PC-9 (cell line): ENCODE data around the gene KCNH8. TPM values are rescaled to one million over a fixed set of nuclear protein-coding genes. Genes with fewer than 3 reads are reported as not detected.
A peak's percentile ranks its signal among the peaks of the same experiment; 100 is the strongest.

Experiments used
- BruUV-seq: library from RNA; stranded (reverse); fragments of 400-500 nt; replicated peaks from 2 replicates; lab custom pipeline; 2021; lab: Mats Ljungman, UMichigan
- CTCF ChIA-PET: fragments of 300-600 bp; sonication (Branson Sonifier 250); formaldehyde crosslinking; loops from one replicate; lab custom pipeline; 2022; ENCODE audit warnings: antibody characterized with exemption; lab: Charles Lee
- POLR2A ChIA-PET: fragments of 300-600 bp; sonication (Branson Sonifier 250); formaldehyde crosslinking; loops from one replicate; lab custom pipeline; 2022; ENCODE audit warnings: antibody characterized with exemption; ENCODE audit not compliant: unreplicated experiment; lab: Charles Lee
- DNase-seq, 2 experiments: peaks; one replicate each; pipeline versions ENCODE4 v3.0.0 to v3.0.0-alpha.2; 2015 to 2022; ENCODE audit warnings: mixed read lengths in 1 of 2
- H2AFZ ChIP-seq: fragments of 200-600 bp; sonication (generic); 2 replicates; pipeline ENCODE4 v1.8.1; 2017; ENCODE audit warnings: antibody characterized with exemption
- H3F3A ChIP-seq: fragments of 200-600 bp; sonication (generic); 2 replicates; pipeline ENCODE4 v1.8.1; 2017; ENCODE audit warnings: antibody characterized with exemption, mild to moderate bottlenecking, low read depth; ENCODE audit not compliant: insufficient read depth
- H3K27ac ChIP-seq: fragments of 200-600 bp; sonication (generic); 2 replicates; pipeline ENCODE4 v1.6.1; 2016; ENCODE audit warnings: mixed run types
- H3K27me3 ChIP-seq: fragments of 200-600 bp; sonication (generic); 2 replicates; pipeline ENCODE4 v1.6.1; 2016; ENCODE audit warnings: low read depth, mixed run types; ENCODE audit not compliant: insufficient read depth
- H3K36me3 ChIP-seq: fragments of 200-600 bp; sonication (generic); 2 replicates; pipeline ENCODE4 v1.6.1; 2016; ENCODE audit warnings: low read depth, mixed run types
- H3K4me1 ChIP-seq: fragments of 200-600 bp; sonication (generic); replicated peaks from 2 replicates; pipeline ENCODE4 v1.6.1; 2016; ENCODE audit warnings: mixed run types; ENCODE audit not compliant: insufficient read depth
- H3K4me2 ChIP-seq: fragments of 200-600 bp; sonication (generic); 2 replicates; pipeline ENCODE4 v1.6.1; 2017; ENCODE audit warnings: mixed run types
- H3K4me3 ChIP-seq: fragments of 200-600 bp; sonication (generic); 2 replicates; pipeline ENCODE4 v1.6.1; 2016; ENCODE audit warnings: mixed run types
- H3K79me2 ChIP-seq: fragments of 200-600 bp; sonication (generic); 2 replicates; pipeline ENCODE4 v1.6.1; 2017; ENCODE audit warnings: low read depth, mixed run types
- H3K9me2 ChIP-seq: fragments of 200-600 bp; sonication (generic); 2 replicates; pipeline ENCODE4 v1.8.1; 2017; ENCODE audit warnings: mild to moderate bottlenecking; ENCODE audit not compliant: insufficient read depth
- H3K9me3 ChIP-seq: fragments of 200-600 bp; sonication (generic); 2 replicates; pipeline ENCODE4 v1.8.1; 2016; ENCODE audit warnings: low read depth; ENCODE audit not compliant: insufficient read depth
- H4K20me1 ChIP-seq: fragments of 200-600 bp; sonication (generic); 2 replicates; pipeline ENCODE4 v1.8.1; 2017; ENCODE audit not compliant: insufficient read depth
- CTCF ChIP-seq: fragments of 200-600 bp; sonication (generic); conservative IDR thresholded peaks from 2 replicates; pipeline ENCODE4 v1.6.1; 2017; ENCODE audit warnings: mixed run types, antibody characterized with exemption, mild to moderate bottlenecking, moderate library complexity
- EZH2 ChIP-seq: fragments of 200-600 bp; sonication (generic); IDR thresholded peaks from 2 replicates; pipeline ENCODE4 v1.8.0; 2017; ENCODE audit warnings: antibody characterized with exemption, low read depth
- intact Hi-C: fragments of 100-400 bp; cut with micrococcal nuclease; formaldehyde crosslinking; loops from one replicate; pipeline ENCODE4 v1.10.0; 2022; ENCODE audit not compliant: unreplicated experiment
- total RNA-seq: library from RNA; stranded (reverse); gene quantifications from 2 replicates; pipeline ENCODE4 v1.2.3, GENCODE V29; 2021

The KCNH8 gene
- total RNA-seq, 1 experiment from 2014 or later, result 0.63 TPM

- H3K36me3 ChIP-seq, result no peaks in the 10 kb centered on the region
- H3K9me2 ChIP-seq, result no peaks in the 10 kb centered on the region
- no peaks in the 10 kb centered on the region for H4K20me1 ChIP-seq
- H2AFZ ChIP-seq, result no peak overlapping the region
- no peak overlapping the region for H3K4me2 ChIP-seq
- no peak for DNase-seq
- POLR2A ChIA-PET, result no interaction called here
- no peak overlapping the region for H3K27ac ChIP-seq
- no peaks in the 10 kb centered on the region for H3K27me3 ChIP-seq
- H3K4me3 ChIP-seq, result no peak overlapping the region
- no TSS peak for BruUV-seq
- 0 out of 2 replicates have a peak, but pooled peaks cover 6% of the 10 kb centered on the region for H3F3A ChIP-seq
- no peak for TF ChIP-seq EZH2
- TF ChIP-seq CTCF, result no peak
- CTCF ChIA-PET, result no interaction called here
- no peaks in the 10 kb centered on the region for H3K9me3 ChIP-seq
- H3K4me1 ChIP-seq, result 0 out of 2 replicates have a peak, but pooled peaks cover 5% of the 10 kb centered on the region
- intact Hi-C loops, result loop anchor here (10.0 kb wide), 1 partner anchor 736 kb away; no protein-coding TSS in a partner anchor
- H3K79me2 ChIP-seq, result no peaks in the 10 kb centered on the region
These were observed 420 bp downstream of the KCNH8 start for GRCh38 chr3:19148768-19149091.

GRCh38 chr3:19149368-19149767, 1.1 kb downstream of the KCNH8 start:
- no TSS peak for BruUV-seq
- no peaks in the 10 kb centered on the region for H3K36me3 ChIP-seq
- no peaks in the 10 kb centered on the region for H4K20me1 ChIP-seq
- H3K9me3 ChIP-seq, result no peaks in the 10 kb centered on the region
- H3K27me3 ChIP-seq, result no peaks in the 10 kb centered on the region
- no peak overlapping the region for H3K4me2 ChIP-seq
- CTCF ChIA-PET, result no interaction called here
- H3K9me2 ChIP-seq, result no peaks in the 10 kb centered on the region
- no peak overlapping the region for H3K27ac ChIP-seq
- TF ChIP-seq CTCF (no peak), EZH2 (no peak)
- H3K4me1 ChIP-seq, result 0 out of 2 replicates have a peak, but pooled peaks cover 5% of the 10 kb centered on the region
- DNase-seq, result peak in 1 of 2 experiments; percentile 5
- H2AFZ ChIP-seq, result no peak overlapping the region
- POLR2A ChIA-PET, result interaction anchor here (0.6 kb wide), 1 partner anchor 29 kb away, joined by 8 read pairs; no protein-coding TSS in a partner anchor
- intact Hi-C loops, result loop anchor here (10.0 kb wide), 1 partner anchor 735 kb away; no protein-coding TSS in a partner anchor
- H3K79me2 ChIP-seq, result no peaks in the 10 kb centered on the region
- 0 out of 2 replicates have a peak, but pooled peaks cover 6% of the 10 kb centered on the region for H3F3A ChIP-seq
- no peak overlapping the region for H3K4me3 ChIP-seq

GRCh38 chr3:19151171-19151570, 2.9 kb downstream of the KCNH8 start:
- no peak for DNase-seq
- Histone ChIP-seq H4K20me1 (no peaks in the 10 kb centered on the region), H3K9me2 (no peaks in the 10 kb centered on the region), H3K27ac (no peak overlapping the region), H3F3A (0 out of 2 replicates have a peak, but pooled peaks cover 3% of the 10 kb centered on the region), H3K27me3 (no peaks in the 10 kb centered on the region), H2AFZ (no peak overlapping the region), H3K9me3 (no peaks in the 10 kb centered on the region), H3K4me3 (no peak overlapping the region), H3K4me1 (0 out of 2 replicates have a peak, but pooled peaks cover 2% of the 10 kb centered on the region), H3K79me2 (no peaks in the 10 kb centered on the region), H3K4me2 (no peak overlapping the region), H3K36me3 (no peaks in the 10 kb centered on the region)
- intact Hi-C loops, result no loop called here
- BruUV-seq, result no TSS peak
- no peak for TF ChIP-seq CTCF
- TF ChIP-seq EZH2, result no peak
- ChIA-PET CTCF (no interaction called here), POLR2A (no interaction called here)
